Activated CD4-positive, alpha-beta T cell treated with anti-CD3 and anti-CD28 coated beads, Interleukin-2, amount 50 U/mL, for 16 hours (primary cell): ENCODE data around the gene PRDM16.
"Not testable (repeated sequence)": the region's sequence is repeated elsewhere in the genome, so short reads cannot be mapped to it uniquely, and the experiment has no call there.

Experiments
- DNase-seq: peaks from one replicate; pipeline ENCODE4 v3.0.0-alpha.2; 2020

Gene PRDM16

DNA sequence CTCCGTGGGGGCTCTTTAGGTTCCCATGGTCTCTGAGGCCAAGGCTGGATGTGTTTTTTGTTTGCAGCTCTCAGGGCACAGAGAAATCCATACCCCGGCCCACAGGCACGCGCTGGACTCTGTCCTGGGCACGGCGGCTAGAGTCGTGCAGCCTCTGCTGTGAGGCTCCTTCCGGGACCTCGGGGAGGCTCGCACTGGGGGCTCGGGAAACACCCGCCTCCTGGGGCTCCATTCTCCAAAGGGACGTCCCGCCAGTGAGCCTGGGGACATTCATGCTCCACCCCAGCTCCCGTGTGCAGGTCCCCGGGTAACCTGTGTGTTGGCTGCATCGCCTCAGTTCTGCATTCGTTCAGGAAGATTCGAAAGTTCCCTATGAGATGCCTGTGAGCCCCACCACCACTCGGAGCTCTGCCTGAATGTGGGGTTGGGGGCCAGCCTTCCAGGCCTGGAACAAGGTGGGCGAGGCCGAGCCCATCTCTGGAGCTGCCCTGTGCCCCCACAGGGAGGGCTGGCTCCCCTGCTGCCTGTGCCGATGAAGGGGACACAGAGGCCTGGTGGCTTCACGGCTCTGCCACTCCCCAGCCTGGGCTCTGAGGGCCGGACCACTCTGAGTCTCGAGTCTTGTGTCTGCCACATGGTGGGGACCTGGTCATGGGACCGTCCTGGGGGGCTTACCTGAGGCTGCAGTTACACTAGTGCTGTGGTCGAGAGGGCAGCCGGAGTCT lies 203.5 kb downstream of the PRDM16 start:
- DNase-seq: no peak

DNA sequence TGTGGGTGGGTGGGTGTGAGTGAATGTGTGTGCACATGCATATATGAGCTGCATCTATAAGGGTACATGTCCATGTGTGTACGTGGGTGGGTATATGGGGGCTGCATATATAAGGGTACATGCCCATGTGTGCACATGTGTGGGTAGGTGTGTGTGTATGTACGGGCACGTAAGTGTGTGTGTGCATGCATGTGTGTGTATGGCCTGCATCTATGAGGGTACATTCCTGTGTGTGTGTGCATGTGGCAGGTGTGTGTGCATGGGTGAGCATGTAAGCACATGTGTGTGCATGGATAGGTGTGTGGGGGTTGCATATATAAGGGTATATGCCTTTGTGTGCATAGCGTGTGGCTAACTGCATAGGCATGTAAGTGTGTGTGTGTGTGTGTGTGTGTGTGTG lies 204.4 kb downstream of the PRDM16 start:
- DNase-seq: no peak

- no peak for DNase-seq
Observed at GRCh38 chr1:3274972-3275371, 206.0 kb downstream of the PRDM16 start.

- DNase-seq: no peak
Observed at GRCh38 chr1:3275471-3276340, 206.7 kb downstream of the PRDM16 start.

DNA sequence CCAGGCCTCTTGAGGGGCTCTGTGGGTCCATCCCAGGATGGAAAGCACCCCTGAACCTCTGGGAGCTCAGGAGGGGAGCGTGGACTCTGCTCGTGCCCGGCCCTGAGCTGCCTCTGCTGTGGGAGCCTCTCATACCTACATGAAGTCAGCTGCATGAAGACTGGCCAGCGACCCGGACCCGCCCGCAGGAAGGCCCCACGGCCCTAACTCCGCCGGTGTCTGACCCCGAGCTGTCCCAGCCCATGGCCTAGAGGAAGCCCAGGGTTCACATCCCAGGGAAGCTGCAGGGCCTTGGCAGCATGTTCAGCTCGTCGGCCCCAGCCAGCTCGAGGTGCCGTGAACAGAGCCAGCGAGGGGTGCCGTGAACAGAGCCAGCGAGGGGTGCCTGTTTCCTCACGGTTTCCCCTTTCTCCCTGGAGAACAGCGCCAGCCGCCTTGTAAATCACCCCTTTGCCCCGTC lies 207.4 kb downstream of the PRDM16 start:
- DNase-seq: no peak

DNA sequence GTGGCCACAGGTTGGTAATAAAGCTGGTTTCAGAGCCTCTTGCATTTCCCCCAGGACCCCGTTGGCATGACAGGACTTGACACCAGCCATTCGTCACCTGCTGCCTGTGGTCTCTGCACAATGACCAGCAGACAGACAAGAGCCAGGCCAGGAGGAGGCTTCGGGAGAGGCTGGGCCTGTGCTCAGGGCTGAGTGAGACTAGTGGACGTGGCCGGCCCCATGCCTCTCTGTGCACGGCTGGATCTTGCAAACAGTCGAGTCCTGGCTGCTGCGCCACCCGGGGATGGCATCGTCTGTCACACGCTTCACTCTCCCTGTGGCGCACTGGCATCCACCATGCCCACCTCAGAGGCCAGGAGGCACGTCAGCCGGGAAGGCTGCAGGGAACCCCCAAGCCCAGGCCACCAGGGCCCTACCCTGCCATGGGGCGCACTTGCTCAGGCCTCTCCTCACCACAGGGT lies 208.0 kb downstream of the PRDM16 start:
- no peak for DNase-seq

GRCh38 chr1:3277623-3278022 lies 208.6 kb downstream of the PRDM16 start:
- no peak for DNase-seq

DNA sequence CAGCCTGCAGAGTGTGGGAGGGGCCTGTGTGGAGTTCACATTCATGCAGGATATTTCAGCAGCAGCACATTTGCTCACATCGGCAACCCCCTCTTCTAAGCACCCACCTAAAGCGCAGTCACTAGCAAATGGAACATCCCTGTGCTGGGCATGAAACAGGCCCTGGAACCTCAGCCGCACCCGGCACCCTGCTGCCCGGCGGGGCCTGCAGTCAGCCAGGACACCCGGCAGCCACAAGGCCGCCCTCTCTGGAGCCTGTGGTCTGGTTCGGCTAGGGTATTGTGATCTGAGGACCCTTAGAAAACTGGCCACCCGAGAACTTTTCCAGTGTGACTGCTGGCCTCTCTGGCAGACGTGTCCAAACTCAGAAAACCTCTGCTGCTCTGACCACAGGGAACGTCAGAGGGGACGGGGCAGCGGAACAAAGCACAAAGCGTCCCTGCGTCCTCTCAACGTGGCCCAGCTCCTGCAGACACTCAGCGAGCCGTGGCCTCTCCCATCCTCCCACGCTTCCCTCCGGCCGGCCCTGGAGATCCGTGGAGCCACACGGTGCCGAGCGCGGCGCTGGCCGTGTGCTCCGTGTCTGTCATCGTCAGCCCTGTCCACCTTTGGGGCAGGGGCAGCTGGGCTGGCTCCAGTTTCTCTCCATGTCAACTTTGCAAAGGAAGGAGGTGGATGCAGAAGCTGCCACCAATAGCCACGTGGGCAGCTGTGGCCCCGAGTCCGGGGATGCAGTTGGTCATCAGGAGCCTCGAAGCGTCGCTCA lies 209.6 kb downstream of the PRDM16 start:
- no peak for DNase-seq

GRCh38 chr1:3279182-3279470 lies 210.1 kb downstream of the PRDM16 start:
- DNase-seq: no peak

DNA sequence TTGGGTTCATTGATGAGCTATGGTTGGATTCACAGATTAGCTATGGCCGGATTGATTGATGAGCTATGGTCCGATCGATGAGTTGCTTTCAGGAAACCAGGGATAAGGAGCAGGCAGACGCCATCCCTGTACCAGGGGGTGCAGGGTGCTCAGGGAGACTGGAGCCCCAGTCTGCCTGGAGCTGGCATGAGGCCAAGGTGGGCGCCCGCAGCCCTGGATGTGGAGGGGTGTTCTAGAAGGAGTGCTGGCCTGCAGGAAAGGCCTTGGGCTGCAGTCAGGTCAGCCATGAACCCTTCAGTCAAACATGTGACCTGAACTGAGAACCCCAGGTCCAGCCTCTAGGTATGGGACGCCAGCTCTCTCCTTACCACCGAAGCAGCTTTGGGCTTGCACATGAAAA lies 212.7 kb downstream of the PRDM16 start:
- DNase-seq: no peak

GRCh38 chr1:3282186-3282585 lies 213.2 kb downstream of the PRDM16 start:
- DNase-seq: no peak

DNA sequence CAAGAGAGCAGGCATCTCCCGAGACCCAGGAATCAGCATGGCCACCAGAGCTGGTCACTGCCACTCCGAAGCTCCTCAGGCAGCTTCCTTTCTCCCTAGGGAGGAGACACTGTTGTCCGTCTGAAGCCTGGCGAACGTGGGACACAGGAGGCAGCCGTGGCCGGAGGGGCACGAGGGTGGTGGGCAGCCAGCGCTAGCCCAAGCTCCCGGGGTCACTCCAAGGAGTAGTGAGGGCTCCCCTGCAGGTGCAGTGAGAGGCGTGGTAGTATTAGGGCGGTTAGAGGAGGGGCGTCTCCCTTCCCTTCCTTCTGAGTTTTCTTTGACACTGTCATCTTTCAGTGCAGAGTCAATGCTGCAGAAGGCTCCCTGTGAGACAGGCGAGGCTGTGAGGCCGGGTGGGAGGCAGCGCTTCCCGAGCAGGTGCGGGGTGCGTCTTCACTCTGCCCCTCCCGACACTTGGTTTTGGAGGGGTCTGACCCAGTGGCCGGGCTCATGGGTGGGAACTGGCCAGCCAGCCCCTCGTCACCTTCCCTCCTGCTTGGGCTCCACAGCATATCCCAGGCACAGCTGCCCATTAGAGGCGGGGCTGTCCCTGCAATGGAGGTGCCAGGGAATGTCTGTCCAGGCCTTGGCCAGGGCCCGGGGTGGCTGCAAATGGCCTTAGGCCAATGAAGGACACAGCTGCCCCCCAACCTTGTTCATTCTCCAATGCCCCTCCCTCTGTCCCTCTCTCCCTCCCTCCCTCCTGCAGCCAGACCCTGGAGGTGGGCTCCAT lies 213.8 kb downstream of the PRDM16 start:
- DNase-seq: no peak

DNA sequence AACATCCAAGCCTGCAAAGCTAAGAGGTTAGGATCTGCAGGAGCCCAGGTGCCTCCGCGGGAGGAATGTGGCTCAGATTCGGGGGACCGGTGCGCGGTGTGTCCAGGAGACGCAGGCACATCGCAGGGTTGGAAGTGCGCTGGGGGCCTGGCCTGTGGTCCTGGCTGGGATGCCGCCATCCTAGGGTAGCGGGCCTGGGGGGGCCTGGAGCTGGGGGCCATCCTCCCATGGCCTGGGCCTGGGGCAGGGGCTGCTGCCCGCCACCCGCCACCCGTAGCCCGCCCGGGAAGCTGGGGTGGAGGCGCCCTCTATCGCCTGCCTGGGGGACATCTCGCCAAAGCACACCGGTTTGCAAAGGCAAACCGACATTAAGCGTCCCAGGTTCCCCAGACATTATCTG lies 214.8 kb downstream of the PRDM16 start:
- DNase-seq: peak; percentile 10

- DNase-seq: no peak
Observed at GRCh38 chr1:3284691-3285090, 215.7 kb downstream of the PRDM16 start.

DNA sequence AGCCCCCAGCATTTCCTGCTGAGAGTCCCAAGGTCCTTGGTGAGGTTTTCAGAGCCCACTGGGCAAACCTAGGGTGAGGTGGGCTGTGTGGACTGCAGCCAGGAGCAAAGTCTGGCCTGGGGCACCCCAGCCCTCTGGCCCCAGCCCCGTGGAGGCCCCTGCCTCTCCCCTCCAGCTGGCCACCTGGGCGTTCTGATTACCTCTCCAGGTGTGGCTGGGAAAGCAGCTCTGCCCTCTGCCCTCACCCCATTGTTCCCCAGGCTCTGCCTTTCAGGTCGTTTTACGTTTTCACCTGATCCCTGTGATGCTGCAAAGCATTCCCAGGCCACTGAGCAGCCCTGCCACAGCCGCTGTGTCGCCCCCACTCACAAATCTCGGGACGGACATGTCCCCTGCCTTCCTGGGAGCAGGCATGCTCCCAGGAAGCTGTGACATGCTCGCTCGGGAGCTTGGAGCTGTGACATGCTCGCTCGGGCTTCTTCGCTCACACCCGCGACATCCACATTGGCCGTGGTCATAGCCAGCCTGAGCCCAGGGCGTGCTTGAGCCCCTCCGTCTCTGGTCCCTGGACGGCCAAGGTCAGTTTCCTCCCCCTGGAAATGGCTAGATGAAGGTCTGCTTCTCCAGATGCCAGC lies 216.2 kb downstream of the PRDM16 start:
- DNase-seq: no peak

- DNase-seq: not testable (repeated sequence)
Observed at GRCh38 chr1:3287095-3287494, 218.1 kb downstream of the PRDM16 start.

GRCh38 chr1:3287656-3288160 lies 218.7 kb downstream of the PRDM16 start:
- DNase-seq: no peak

- DNase-seq: no peak
Observed at GRCh38 chr1:3289502-3289901, 220.5 kb downstream of the PRDM16 start.

DNA sequence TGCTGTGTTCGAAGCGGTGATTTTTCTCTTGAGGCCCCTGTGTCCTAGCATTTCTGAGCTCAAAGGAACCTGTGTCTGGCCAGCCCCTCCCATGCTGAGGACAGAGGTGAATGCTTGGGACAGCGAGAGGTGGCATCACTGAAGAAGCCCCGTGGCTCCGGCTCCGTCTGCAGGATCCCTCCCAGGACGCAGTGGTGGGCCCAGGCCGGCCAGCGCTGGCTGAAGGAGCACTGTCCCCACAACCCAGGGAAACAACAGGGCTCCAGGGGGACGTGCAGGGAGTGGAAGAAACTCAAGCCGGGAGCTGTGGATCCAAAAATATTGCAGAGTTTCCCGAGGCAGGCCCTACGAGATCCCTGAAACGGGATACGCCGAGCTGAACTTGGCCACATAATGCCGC lies 221.4 kb downstream of the PRDM16 start:
- DNase-seq: no peak

DNA sequence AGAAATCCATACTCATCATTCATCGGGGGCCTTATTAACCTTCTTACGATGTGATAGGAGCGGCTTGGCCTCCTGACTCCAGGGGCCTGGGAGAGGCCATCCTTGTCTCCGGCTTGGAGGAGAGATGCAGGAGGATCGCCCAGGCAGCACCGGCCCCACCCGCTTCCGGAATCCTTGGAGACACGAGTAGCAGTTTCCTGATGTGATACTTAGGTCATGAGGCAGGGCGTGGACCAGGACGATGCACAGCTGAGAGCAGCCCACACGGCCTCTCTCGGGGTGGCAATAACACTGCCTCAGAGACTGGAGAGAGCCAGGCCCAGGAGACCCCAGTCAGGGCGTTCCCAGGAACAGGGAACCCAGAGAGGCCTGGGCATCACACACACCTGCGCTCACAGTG lies 221.9 kb downstream of the PRDM16 start:
- DNase-seq: no peak

- DNase-seq: no peak
Observed at GRCh38 chr1:3292051-3292722, 223.2 kb downstream of the PRDM16 start.
